GM21825 (cell line): ENCODE results near the gene CORO7.

ENCODE experiments used
- ATAC-seq: cut with Tn5 transposase; IDR thresholded peaks from one replicate; pipeline ENCODE4 v1.9.1; 2021; ENCODE audit warnings: mild to moderate bottlenecking, moderate library complexity; ENCODE audit not compliant: unreplicated experiment

Gene CORO7

GRCh38 chr16:4373356-4373908 is 43.0 kb downstream of the CORO7 start:
- no peak for ATAC-seq

- no peak for ATAC-seq
Observed at GRCh38 chr16:4372578-4373355, 43.6 kb downstream of the CORO7 start.

- no peak for ATAC-seq
Observed at GRCh38 chr16:4372001-4372577, 44.3 kb downstream of the CORO7 start.

GRCh38 chr16:4371357-4372000 is 44.9 kb downstream of the CORO7 start, which contains the start of gene VASN:
Gene VASN (plus strand): TSS chr16:4371848. CDS start chr16:4380878, 9,030 bp downstream.
- peak; percentile 61 for ATAC-seq

- ATAC-seq = no peak
Observed at GRCh38 chr16:4370570-4371356, 45.6 kb downstream of the CORO7 start.

GRCh38 chr16:4370151-4370550 is 46.2 kb downstream of the CORO7 start:
- no peak for ATAC-seq

- ATAC-seq = no peak
Observed at GRCh38 chr16:4369007-4369733, 47.2 kb downstream of the CORO7 start.

GRCh38 chr16:4367393-4367856 is 49.0 kb downstream of the CORO7 start:
- ATAC-seq = no peak

GRCh38 chr16:4366016-4366415 is 50.4 kb downstream of the CORO7 start:
- no peak for ATAC-seq

- no peak for ATAC-seq
Observed at GRCh38 chr16:4365615-4366014, 50.8 kb downstream of the CORO7 start.

- no peak for ATAC-seq
Observed at GRCh38 chr16:4365014-4365406, 51.4 kb downstream of the CORO7 start.

- ATAC-seq = no peak
Observed at GRCh38 chr16:4364196-4365013, 52.0 kb downstream of the CORO7 start.

- ATAC-seq = no peak
Observed at GRCh38 chr16:4362476-4363135, 53.8 kb downstream of the CORO7 start.

GRCh38 chr16:4361944-4362311 is 54.5 kb downstream of the CORO7 start:
- no peak for ATAC-seq

- no peak for ATAC-seq
Observed at GRCh38 chr16:4361033-4361943, 55.1 kb downstream of the CORO7 start.

- ATAC-seq = no peak
Observed at GRCh38 chr16:4360538-4361021, 55.8 kb downstream of the CORO7 start.

- ATAC-seq = no peak
Observed at GRCh38 chr16:4359914-4360313, 56.5 kb downstream of the CORO7 start.
